Immature natural killer cell (primary cell): ENCODE data around the gene KLHL14. TPM values are rescaled to one million over a fixed set of nuclear protein-coding genes. Genes with fewer than 3 reads are reported as not detected.

Experiments used
- DNase-seq, 3 donors: peaks; one replicate each; pipeline ENCODE4 v3.0.0; 2022; ENCODE audit warnings: mixed read lengths in 1 of 3
- H3K27ac Mint-ChIP-seq, 6 donors: one replicate each; pipeline ENCODE4 v1.8.0; 2020; ENCODE audit warnings: mixed read lengths in 6 of 6, mild to moderate bottlenecking in 5 of 6, inconsistent platforms in 4 of 6, moderate library complexity in 3 of 6
- H3K27me3 Mint-ChIP-seq, 3 donors: one replicate each; pipeline ENCODE4 v1.8.0; 2020 to 2021; ENCODE audit warnings: low read depth in 3 of 3, mild to moderate bottlenecking in 3 of 3, mixed read lengths in 3 of 3, moderate library complexity in 3 of 3, inconsistent platforms in 1 of 3
- H3K36me3 Mint-ChIP-seq, 3 donors: one replicate each; pipeline ENCODE4 v1.8.0; 2020; ENCODE audit warnings: mixed read lengths in 3 of 3, inconsistent platforms in 2 of 3, mild to moderate bottlenecking in 2 of 3
- H3K4me1 Mint-ChIP-seq, 2 donors: one replicate each; pipeline ENCODE4 v1.8.0; 2020; ENCODE audit warnings: inconsistent platforms in 2 of 2, mild to moderate bottlenecking in 2 of 2, mixed read lengths in 2 of 2, moderate library complexity in 1 of 2
- H3K4me3 Mint-ChIP-seq, 5 donors: one replicate each; pipeline ENCODE4 v1.8.0; 2020; ENCODE audit warnings: mild to moderate bottlenecking in 5 of 5, mixed read lengths in 5 of 5, inconsistent platforms in 3 of 5, moderate library complexity in 3 of 5
- H3K9me3 Mint-ChIP-seq, 6 donors: one replicate each; pipeline ENCODE4 v1.8.0; 2020; ENCODE audit warnings: mild to moderate bottlenecking in 6 of 6, mixed read lengths in 6 of 6, inconsistent platforms in 4 of 6, moderate library complexity in 3 of 6
- polyA plus RNA-seq, 3 donors: library from polyadenylated mRNA; unstranded; fragments of 300-500 nt; fragmentation: Illumina TruSeq; gene quantifications; one replicate each; pipeline ENCODE4 v1.2.3, GENCODE V29; 2021

Gene KLHL14
- polyA plus RNA-seq, 3 donors from 2014 or later, result 0.07 TPM; not detected in 2

GRCh38 chr18:32629981-32630700 lies 142.7 kb downstream of the KLHL14 start:
- Mint-ChIP-seq H3K4me1 (no peaks in the 10 kb centered on the region), H3K27me3 (peaks cover 0 to 3% (median 2%) of the 10 kb centered on the region in 3 donors), H3K36me3 (no peaks in the 10 kb centered on the region), H3K9me3 (peaks cover 0 to 10% (median under 1%) of the 10 kb centered on the region in 6 donors), H3K4me3 (no peak overlapping the region), H3K27ac (no peak overlapping the region)
- no peak for DNase-seq

GRCh38 chr18:32629292-32629691 lies 143.5 kb downstream of the KLHL14 start:
- Mint-ChIP-seq H3K9me3 (peaks cover 0 to 7% (median 2%) of the 10 kb centered on the region in 6 donors), H3K27me3 (peaks cover 0 to 2% (median 2%) of the 10 kb centered on the region in 3 donors), H3K4me3 (no peak overlapping the region), H3K27ac (no peak overlapping the region), H3K4me1 (no peaks in the 10 kb centered on the region), H3K36me3 (no peaks in the 10 kb centered on the region)
- DNase-seq, result no peak

- Mint-ChIP-seq H3K36me3 (no peaks in the 10 kb centered on the region), H3K4me3 (no peak overlapping the region), H3K27me3 (no peaks in the 10 kb centered on the region), H3K9me3 (peaks cover 0 to 7% (median 1%) of the 10 kb centered on the region in 6 donors), H3K4me1 (no peaks in the 10 kb centered on the region), H3K27ac (no peak overlapping the region)
- no peak for DNase-seq
These were observed 148.6 kb downstream of the KLHL14 start for GRCh38 chr18:32624182-32624723.

- Mint-ChIP-seq H3K27ac (no peak overlapping the region), H3K9me3 (peaks cover 0 to 7% (median 1%) of the 10 kb centered on the region in 6 donors), H3K36me3 (no peaks in the 10 kb centered on the region), H3K4me1 (no peaks in the 10 kb centered on the region), H3K27me3 (no peaks in the 10 kb centered on the region), H3K4me3 (no peak overlapping the region)
- no peak for DNase-seq
These were observed 149.3 kb downstream of the KLHL14 start for GRCh38 chr18:32623563-32623962.
